A549 (cell line): Measurements from ENCODE around the gene OTUB2. TPM values are rescaled to one million over a fixed set of nuclear protein-coding genes. Genes with fewer than 3 reads are reported as not detected.

ENCODE experiments used
- ATAC-seq, 2 experiments: fragments of 200-7000 bp in 1 of 2; fragments of >200 bp in 1 of 2; cut with Nextera tagmentation in 1 of 2; cut with Tn5 transposase in 1 of 2; 3 replicates each; pipeline versions ENCODE4 v1.8.0 to v1.9.1; 2018 to 2020; ENCODE audit warnings: mild to moderate bottlenecking in 1 of 2, moderate library complexity in 1 of 2
- CTCF ChIA-PET: fragments of 300-600 bp; sonication (Branson Sonifier 250); formaldehyde crosslinking; extraction: SDS; loops from one replicate; lab custom pipeline; 2021; ENCODE audit warnings: antibody characterized with exemption, inconsistent platforms; lab: Yijun Ruan, JAX
- POLR2A ChIA-PET: fragments of 350-600 bp; formaldehyde crosslinking; extraction: SDS; loops from one replicate; lab custom pipeline; 2021; ENCODE audit warnings: antibody characterized with exemption, inconsistent platforms; lab: Yijun Ruan, JAX
- DNase-seq, 2 experiments: peaks; one replicate each; pipeline versions ENCODE4 v3.0.0 to v3.0.0-alpha.2; 2011 to 2016; ENCODE audit warnings: low read depth in 1 of 2, low spot score in 1 of 2
- FAIRE-seq: peaks from 2 replicates; lab custom pipeline; 2011; peaks lifted over from hg19 to GRCh38; lab: Jason Lieb, UNC
- H3K27ac ChIP-seq, 2 experiments: fragments of >200 bp; sonication (Bioruptor Twin); formaldehyde crosslinking; 3 replicates each; pipeline ENCODE4 v1.5.1; 2016 to 2017
- H3K4me1 ChIP-seq: fragments of >200 bp; sonication (Bioruptor Twin); formaldehyde crosslinking; 3 replicates; pipeline ENCODE4 v1.6.1; 2016
- H3K4me2 ChIP-seq: fragments of >200 bp; sonication (Bioruptor Twin); formaldehyde crosslinking; 3 replicates; pipeline ENCODE4 v1.6.1; 2016
- H3K4me3 ChIP-seq: fragments of >200 bp; sonication (Bioruptor Twin); formaldehyde crosslinking; 3 replicates; pipeline ENCODE4 v1.5.1; 2016
- H3K9me3 ChIP-seq: fragments of >200 bp; sonication (Bioruptor Twin); formaldehyde crosslinking; 3 replicates; pipeline ENCODE4 v1.6.1; 2016
- BHLHE40 ChIP-seq: IDR thresholded peaks from 2 replicates; pipeline ENCODE4 v1.6.1; 2012; ENCODE audit warnings: low read depth, low read length, inconsistent platforms
- CBX8 ChIP-seq: fragments of 200-600 bp; sonication (generic); IDR thresholded peaks from 2 replicates; pipeline ENCODE4 v1.6.1; 2016
- EP300 ChIP-seq, 2 experiments: fragments of >200 bp; sonication (Bioruptor Twin); formaldehyde crosslinking; IDR thresholded peaks; 2 replicates in 1 of 2; 3 replicates in 1 of 2; pipeline ENCODE4 v1.6.1; 2016 to 2017
- ESRRA ChIP-seq: fragments of 150-350 bp; IDR thresholded peaks from 2 replicates; pipeline ENCODE4 v1.6.1; 2014; ENCODE audit warnings: mild to moderate bottlenecking, low read length, borderline replicate concordance
- FOSL2 ChIP-seq, 2 experiments: fragments of 450-650 bp in 1 of 2; fragments of >200 bp in 1 of 2; sonication (Bioruptor Twin) in 1 of 2; formaldehyde crosslinking; IDR thresholded peaks; 2 replicates each; pipeline versions ENCODE4 v1.5.0 to v1.6.1; 2016 to 2020; ENCODE audit warnings: mild to moderate bottlenecking in 1 of 2, moderate library complexity in 1 of 2
- GATA3 ChIP-seq: IDR thresholded peaks from 2 replicates; pipeline ENCODE4 v1.6.1; 2012; ENCODE audit warnings: borderline replicate concordance
- HDAC2 ChIP-seq: fragments of 200-600 bp; sonication (generic); IDR thresholded peaks from 2 replicates; pipeline ENCODE4 v1.6.1; 2016
- HEYL ChIP-seq: fragments of 250-450 bp; sonication (Bioruptor Pico); IDR thresholded peaks from 2 replicates; pipeline ENCODE4 v1.8.0; 2021; ENCODE audit warnings: mild to moderate bottlenecking, moderate library complexity
- JUN ChIP-seq, 2 experiments: fragments of >200 bp; sonication (Bioruptor Twin); formaldehyde crosslinking; IDR thresholded peaks; 2 replicates in 1 of 2; 3 replicates in 1 of 2; pipeline ENCODE4 v1.6.1; 2016 to 2017
- JUNB ChIP-seq: fragments of >200 bp; sonication (Bioruptor Twin); formaldehyde crosslinking; IDR thresholded peaks from 2 replicates; pipeline ENCODE4 v1.6.1; 2016
- KDM5A ChIP-seq: fragments of 200-600 bp; sonication (generic); IDR thresholded peaks from 2 replicates; pipeline ENCODE4 v1.6.1; 2016; ENCODE audit warnings: antibody characterized with exemption, mild to moderate bottlenecking
- MAFK ChIP-seq: fragments of 450-650 bp; IDR thresholded peaks from 2 replicates; pipeline ENCODE4 v1.6.1; 2014; ENCODE audit not compliant: partially characterized antibody
- MYC ChIP-seq: IDR thresholded peaks from 2 replicates; pipeline ENCODE4 v1.6.1; 2012; ENCODE audit warnings: mild to moderate bottlenecking, inconsistent platforms, low read length, improper control_type of control experiment, borderline replicate concordance
- NPAS2 ChIP-seq: fragments of 250-450 bp; sonication (Bioruptor Pico); IDR thresholded peaks from 2 replicates; pipeline ENCODE4 v1.8.0; 2022; ENCODE audit warnings: mild to moderate bottlenecking, moderate library complexity, borderline replicate concordance
- NR3C1 ChIP-seq: fragments of >200 bp; sonication (Bioruptor Twin); formaldehyde crosslinking; IDR thresholded peaks from 3 replicates; pipeline ENCODE4 v1.6.1; 2017
- PHF8 ChIP-seq: fragments of 200-600 bp; sonication (generic); IDR thresholded peaks from 2 replicates; pipeline ENCODE4 v1.6.1; 2016; ENCODE audit warnings: low read depth, mild to moderate bottlenecking, antibody characterized with exemption, moderate library complexity, borderline replicate concordance
- RCOR1 ChIP-seq: fragments of 150-350 bp; IDR thresholded peaks from 2 replicates; pipeline ENCODE4 v1.6.1; 2014; ENCODE audit warnings: antibody characterized with exemption, low read length, low read depth
- SREBF2 ChIP-seq: fragments of 450-650 bp; IDR thresholded peaks from 2 replicates; pipeline ENCODE4 v1.6.1; 2014; ENCODE audit warnings: mild to moderate bottlenecking, moderate library complexity
- ZC3H11A ChIP-seq: fragments of 450-650 bp; IDR thresholded peaks from 2 replicates; pipeline ENCODE4 v1.6.1; 2014; ENCODE audit warnings: antibody characterized with exemption, mild to moderate bottlenecking
- ZSCAN20 ChIP-seq: fragments of 250-450 bp; sonication (Bioruptor Pico); IDR thresholded peaks from 2 replicates; pipeline ENCODE4 v1.8.0; 2022; ENCODE audit warnings: mild to moderate bottlenecking, moderate library complexity
- WGBS: methylation state at CpG from one replicate; pipeline ENCODE4 v1.1.6; 2017; ENCODE audit errors: missing lambda C conversion rate; 5-methylcytosine and 5-hydroxymethylcytosine counted together
- polyA minus RNA-seq: library from RNA; depleted of rRNA, polyadenylated mRNA; stranded (reverse); fragments of >200 nt; gene quantifications from 2 replicates; pipeline ENCODE4 v1.2.3, GENCODE V29; 2011; rRNA and poly(A)+ RNA removed
- polyA plus RNA-seq, 4 experiments: library from polyadenylated mRNA; depleted of rRNA in 3 of 4; stranded (reverse); fragments of >200 nt; fragmentation: RNase III in 1 of 4; extraction: RNeasy Plus Mini Kit Qiagen cat#74134 plus additional on column Dnase treatment in 1 of 4; gene quantifications; 2 replicates in 3 of 4; 3 replicates in 1 of 4; pipeline ENCODE4 v1.2.3, GENCODE V29; 2011 to 2017
- TF ChIP-seq, protein P1 (sequence below): IDR thresholded peaks from 2 replicates; pipeline ENCODE4 v1.6.1; 2012
- TF ChIP-seq, protein P2 (sequence below): fragments of 250-450 bp; sonication (Bioruptor Pico); IDR thresholded peaks from 2 replicates; pipeline ENCODE4 v1.5.0; 2020; ENCODE audit warnings: low read depth, mild to moderate bottlenecking, moderate library complexity
- TF ChIP-seq, protein P3 (sequence below): fragments of 450-650 bp; IDR thresholded peaks from 2 replicates; pipeline ENCODE4 v1.6.1; 2014; ENCODE audit warnings: antibody characterized with exemption
- TF ChIP-seq, protein P4 (sequence below): fragments of >200 bp; sonication (Bioruptor Twin); formaldehyde crosslinking; IDR thresholded peaks from 3 replicates; pipeline ENCODE4 v1.5.1; 2016
- TF ChIP-seq, protein P5 (sequence below): fragments of 250-450 bp; sonication (Bioruptor Pico); IDR thresholded peaks from 2 replicates; pipeline ENCODE4 v1.5.0; 2021; ENCODE audit warnings: mild to moderate bottlenecking, moderate library complexity, borderline replicate concordance
- TF ChIP-seq, protein P6 (sequence below): IDR thresholded peaks from 2 replicates; pipeline ENCODE4 v1.6.1; 2012
- TF ChIP-seq, protein P7 (sequence below): fragments of 200-600 bp; sonication (generic); IDR thresholded peaks from 2 replicates; pipeline ENCODE4 v1.6.1; 2016; ENCODE audit warnings: antibody characterized with exemption, mild to moderate bottlenecking, moderate library complexity

The OTUB2 gene
- polyA plus RNA-seq (2011; rRNA removed) (1.2 and 1.7 TPM in 2 replicates), polyA plus RNA-seq (2017; fragmentation: RNase III; extraction: RNeasy Plus Mini Kit Qiagen cat#74134 plus additional on column Dnase treatment) (2.2 to 2.5 TPM (median 2.4 TPM) in 3 replicates), polyA minus RNA-seq (2.6 and 3.3 TPM in 2 replicates)
- 0.74 and 0.96 TPM in 2 replicates for polyA plus RNA-seq (2012; cell fraction: cytosol; rRNA removed)
- 0.76 and 0.77 TPM in 2 replicates for polyA plus RNA-seq (2012; cell fraction: nucleus; rRNA removed)

DNA sequence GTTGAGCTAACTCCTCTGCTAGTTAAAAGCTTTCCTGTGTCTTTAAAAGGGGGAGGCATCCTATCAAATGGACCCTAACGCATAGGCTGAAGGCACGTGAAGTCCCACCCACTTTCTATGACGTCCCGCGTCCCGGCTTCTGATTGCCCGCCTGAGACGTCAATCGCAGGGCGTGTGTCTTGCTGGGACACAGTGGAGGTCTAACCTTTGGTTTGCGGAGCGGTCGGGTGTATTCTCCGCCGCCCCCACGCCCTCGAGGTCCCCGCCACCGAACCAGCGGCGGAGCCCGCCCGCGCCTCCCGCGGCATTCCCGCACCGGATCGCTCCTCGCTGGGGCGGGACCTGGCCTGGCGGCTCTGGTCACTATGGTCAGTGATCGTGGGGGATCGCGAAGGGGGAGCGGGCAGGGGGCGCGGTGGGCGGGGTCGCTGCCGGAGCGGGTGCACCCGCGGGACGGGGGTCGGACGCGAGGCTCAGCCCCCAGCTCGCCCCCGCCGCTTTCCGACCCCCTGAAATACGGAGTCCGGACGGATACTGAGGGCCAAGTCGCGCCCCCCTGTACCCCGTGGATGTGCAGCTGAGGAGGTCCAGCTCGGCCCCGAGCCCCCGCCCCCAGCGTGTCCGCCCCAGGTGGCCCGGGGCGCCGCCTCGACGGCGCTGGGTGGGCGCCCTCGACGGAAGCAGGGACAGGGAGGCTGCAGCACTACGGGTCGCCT, at the start of gene OTUB2:
TSS of gene OTUB2 (plus strand) at position 168 of the 716 bp plus-strand sequence. CDS start at position 366, 198 bp downstream.
- DNase-seq (peak; percentile 99 to 100), FAIRE-seq (peak; percentile 94), ATAC-seq (peak; percentile 93 to 99)
- WGBS, result 0% methylated on average over 2 of the region's 74 CpGs
- H3K4me3 ChIP-seq, result peak within 1 kb of the TSS; percentile 70
- H3K9me3 ChIP-seq, result no peaks in the 10 kb centered on the region
- peak within 1 kb of the TSS; percentile 82 for H3K4me2 ChIP-seq
- H3K4me1 ChIP-seq, result peaks cover 10% of the 10 kb centered on the region; the same call in 2 of the 3 replicates
- POLR2A ChIA-PET, result interaction anchor here (0.8 kb wide), 1 partner anchor 10 kb away, joined by 3 read pairs; no protein-coding TSS in a partner anchor
- CTCF ChIA-PET, result interaction anchor here (1.1 to 1.5 kb wide), 8 partner anchors 10 to 111 kb away, joined by 3 to 6 read pairs (median 3); no protein-coding TSS in a partner anchor
- peak within 1 kb of the TSS; percentile 82 to 95 for H3K27ac ChIP-seq
- TF ChIP-seq, protein P1, sequence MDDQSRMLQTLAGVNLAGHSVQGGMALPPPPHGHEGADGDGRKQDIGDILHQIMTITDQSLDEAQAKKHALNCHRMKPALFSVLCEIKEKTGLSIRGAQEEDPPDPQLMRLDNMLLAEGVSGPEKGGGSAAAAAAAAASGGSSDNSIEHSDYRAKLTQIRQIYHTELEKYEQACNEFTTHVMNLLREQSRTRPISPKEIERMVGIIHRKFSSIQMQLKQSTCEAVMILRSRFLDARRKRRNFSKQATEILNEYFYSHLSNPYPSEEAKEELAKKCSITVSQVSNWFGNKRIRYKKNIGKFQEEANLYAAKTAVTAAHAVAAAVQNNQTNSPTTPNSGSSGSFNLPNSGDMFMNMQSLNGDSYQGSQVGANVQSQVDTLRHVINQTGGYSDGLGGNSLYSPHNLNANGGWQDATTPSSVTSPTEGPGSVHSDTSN, result peak; percentile 96
- TF ChIP-seq CBX8 (no peak), NPAS2 (no peak), KDM5A (no peak), BHLHE40 (no peak), ESRRA (no peak), HDAC2 (no peak), PHF8 (peak; percentile 25; the same call in 1 of the 2 replicates), ZSCAN20 (CRISPR knock-in tag) (no peak), EP300 (IDR thresholded peaks at IDR 0.05) (no peak), MAFK (no peak), MYC (peak; percentile 31; the same call in 1 of the 2 replicates), JUNB (no peak), HEYL (no peak), RCOR1 (no peak), JUN (IDR thresholded peaks at IDR 0.05) (0 out of 5 replicates have a peak, but pooled peaks of 1 of the 2 experiments have one; percentile 13), ZC3H11A (no peak), NR3C1 (no peak), FOSL2 (IDR thresholded peaks at IDR 0.05) (no peak), FOSL2 (CRISPR knock-in tag; IDR thresholded peaks at IDR 0.05) (no peak), SREBF2 (no peak), GATA3 (no peak)
- TF ChIP-seq, protein P2, sequence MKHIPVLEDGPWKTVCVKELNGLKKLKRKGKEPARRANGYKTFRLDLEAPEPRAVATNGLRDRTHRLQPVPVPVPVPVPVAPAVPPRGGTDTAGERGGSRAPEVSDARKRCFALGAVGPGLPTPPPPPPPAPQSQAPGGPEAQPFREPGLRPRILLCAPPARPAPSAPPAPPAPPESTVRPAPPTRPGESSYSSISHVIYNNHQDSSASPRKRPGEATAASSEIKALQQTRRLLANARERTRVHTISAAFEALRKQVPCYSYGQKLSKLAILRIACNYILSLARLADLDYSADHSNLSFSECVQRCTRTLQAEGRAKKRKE (CRISPR knock-in tag), result no peak
- TF ChIP-seq, protein P3, sequence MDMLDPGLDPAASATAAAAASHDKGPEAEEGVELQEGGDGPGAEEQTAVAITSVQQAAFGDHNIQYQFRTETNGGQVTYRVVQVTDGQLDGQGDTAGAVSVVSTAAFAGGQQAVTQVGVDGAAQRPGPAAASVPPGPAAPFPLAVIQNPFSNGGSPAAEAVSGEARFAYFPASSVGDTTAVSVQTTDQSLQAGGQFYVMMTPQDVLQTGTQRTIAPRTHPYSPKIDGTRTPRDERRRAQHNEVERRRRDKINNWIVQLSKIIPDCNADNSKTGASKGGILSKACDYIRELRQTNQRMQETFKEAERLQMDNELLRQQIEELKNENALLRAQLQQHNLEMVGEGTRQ, result no peak; the same call in 1 of the 2 replicates
- TF ChIP-seq, protein P4, sequence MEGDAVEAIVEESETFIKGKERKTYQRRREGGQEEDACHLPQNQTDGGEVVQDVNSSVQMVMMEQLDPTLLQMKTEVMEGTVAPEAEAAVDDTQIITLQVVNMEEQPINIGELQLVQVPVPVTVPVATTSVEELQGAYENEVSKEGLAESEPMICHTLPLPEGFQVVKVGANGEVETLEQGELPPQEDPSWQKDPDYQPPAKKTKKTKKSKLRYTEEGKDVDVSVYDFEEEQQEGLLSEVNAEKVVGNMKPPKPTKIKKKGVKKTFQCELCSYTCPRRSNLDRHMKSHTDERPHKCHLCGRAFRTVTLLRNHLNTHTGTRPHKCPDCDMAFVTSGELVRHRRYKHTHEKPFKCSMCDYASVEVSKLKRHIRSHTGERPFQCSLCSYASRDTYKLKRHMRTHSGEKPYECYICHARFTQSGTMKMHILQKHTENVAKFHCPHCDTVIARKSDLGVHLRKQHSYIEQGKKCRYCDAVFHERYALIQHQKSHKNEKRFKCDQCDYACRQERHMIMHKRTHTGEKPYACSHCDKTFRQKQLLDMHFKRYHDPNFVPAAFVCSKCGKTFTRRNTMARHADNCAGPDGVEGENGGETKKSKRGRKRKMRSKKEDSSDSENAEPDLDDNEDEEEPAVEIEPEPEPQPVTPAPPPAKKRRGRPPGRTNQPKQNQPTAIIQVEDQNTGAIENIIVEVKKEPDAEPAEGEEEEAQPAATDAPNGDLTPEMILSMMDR, result no peak
- TF ChIP-seq, protein P5, sequence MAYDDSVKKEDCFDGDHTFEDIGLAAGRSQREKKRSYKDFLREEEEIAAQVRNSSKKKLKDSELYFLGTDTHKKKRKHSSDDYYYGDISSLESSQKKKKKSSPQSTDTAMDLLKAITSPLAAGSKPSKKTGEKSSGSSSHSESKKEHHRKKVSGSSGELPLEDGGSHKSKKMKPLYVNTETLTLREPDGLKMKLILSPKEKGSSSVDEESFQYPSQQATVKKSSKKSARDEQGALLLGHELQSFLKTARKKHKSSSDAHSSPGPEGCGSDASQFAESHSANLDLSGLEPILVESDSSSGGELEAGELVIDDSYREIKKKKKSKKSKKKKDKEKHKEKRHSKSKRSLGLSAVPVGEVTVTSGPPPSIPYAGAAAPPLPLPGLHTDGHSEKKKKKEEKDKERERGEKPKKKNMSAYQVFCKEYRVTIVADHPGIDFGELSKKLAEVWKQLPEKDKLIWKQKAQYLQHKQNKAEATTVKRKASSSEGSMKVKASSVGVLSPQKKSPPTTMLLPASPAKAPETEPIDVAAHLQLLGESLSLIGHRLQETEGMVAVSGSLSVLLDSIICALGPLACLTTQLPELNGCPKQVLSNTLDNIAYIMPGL (CRISPR knock-in tag), result no peak
- TF ChIP-seq, protein P6, sequence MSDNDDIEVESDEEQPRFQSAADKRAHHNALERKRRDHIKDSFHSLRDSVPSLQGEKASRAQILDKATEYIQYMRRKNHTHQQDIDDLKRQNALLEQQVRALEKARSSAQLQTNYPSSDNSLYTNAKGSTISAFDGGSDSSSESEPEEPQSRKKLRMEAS, result peak; percentile 85
- TF ChIP-seq, protein P7, sequence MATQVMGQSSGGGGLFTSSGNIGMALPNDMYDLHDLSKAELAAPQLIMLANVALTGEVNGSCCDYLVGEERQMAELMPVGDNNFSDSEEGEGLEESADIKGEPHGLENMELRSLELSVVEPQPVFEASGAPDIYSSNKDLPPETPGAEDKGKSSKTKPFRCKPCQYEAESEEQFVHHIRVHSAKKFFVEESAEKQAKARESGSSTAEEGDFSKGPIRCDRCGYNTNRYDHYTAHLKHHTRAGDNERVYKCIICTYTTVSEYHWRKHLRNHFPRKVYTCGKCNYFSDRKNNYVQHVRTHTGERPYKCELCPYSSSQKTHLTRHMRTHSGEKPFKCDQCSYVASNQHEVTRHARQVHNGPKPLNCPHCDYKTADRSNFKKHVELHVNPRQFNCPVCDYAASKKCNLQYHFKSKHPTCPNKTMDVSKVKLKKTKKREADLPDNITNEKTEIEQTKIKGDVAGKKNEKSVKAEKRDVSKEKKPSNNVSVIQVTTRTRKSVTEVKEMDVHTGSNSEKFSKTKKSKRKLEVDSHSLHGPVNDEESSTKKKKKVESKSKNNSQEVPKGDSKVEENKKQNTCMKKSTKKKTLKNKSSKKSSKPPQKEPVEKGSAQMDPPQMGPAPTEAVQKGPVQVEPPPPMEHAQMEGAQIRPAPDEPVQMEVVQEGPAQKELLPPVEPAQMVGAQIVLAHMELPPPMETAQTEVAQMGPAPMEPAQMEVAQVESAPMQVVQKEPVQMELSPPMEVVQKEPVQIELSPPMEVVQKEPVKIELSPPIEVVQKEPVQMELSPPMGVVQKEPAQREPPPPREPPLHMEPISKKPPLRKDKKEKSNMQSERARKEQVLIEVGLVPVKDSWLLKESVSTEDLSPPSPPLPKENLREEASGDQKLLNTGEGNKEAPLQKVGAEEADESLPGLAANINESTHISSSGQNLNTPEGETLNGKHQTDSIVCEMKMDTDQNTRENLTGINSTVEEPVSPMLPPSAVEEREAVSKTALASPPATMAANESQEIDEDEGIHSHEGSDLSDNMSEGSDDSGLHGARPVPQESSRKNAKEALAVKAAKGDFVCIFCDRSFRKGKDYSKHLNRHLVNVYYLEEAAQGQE, result no peak
